ENCODE data around the gene IL18BP.

DNA sequence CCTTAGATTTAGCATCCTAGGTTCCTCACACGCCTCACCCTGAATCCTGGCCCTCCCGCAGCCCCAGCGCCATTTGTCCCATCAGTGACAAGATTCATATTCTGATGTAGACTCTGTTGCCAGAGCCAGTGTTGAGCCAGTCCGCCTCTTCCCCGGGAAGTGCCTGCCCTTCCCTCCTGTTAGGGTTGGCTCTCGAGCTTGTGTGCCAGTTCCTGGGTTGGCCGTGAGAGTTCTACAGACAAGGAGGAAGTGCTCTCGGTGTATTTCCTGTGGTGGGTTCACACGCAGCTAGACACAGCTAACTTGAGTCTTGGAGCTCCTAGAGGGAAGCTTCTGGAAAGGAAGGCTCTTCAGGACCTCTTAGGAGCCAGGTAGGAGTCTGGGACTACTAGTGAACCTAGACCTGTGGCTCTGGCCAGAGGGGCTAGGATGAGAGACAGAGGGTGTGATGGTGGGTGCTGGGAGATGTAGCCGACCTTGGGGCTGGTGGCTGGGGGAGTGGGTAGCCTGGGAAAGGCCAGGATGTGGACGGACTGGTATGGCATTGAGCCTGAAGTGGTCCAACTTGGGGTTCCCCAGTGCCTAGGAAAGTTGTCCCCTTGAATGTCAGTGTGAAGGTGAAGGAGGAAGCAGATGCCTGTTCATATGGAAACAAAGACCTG is at the start of gene IL18BP:
- TF ChIP-seq POLR2A (IDR thresholded peaks at IDR 0.05; ENCODE audit: low read length) (no peak), GATA1 (IDR thresholded peaks at IDR 0.05; ENCODE audit: low read depth, low read length) (no peak)
